BE2C (cell line): ENCODE results near the gene SYNPO2.

Source experiments
- DNase-seq: peaks from one replicate; pipeline ENCODE4 v3.0.0-alpha.2; 2020
- H3K27me3 ChIP-seq: fragments of 250-450 bp; sonication (Bioruptor Pico); 2 replicates; pipeline ENCODE4 v1.5.1; 2020; ENCODE audit warnings: mild to moderate bottlenecking
- H3K36me3 ChIP-seq: fragments of 250-450 bp; sonication (Bioruptor Pico); 2 replicates; pipeline ENCODE4 v1.5.1; 2020; ENCODE audit warnings: mild to moderate bottlenecking
- H3K4me1 ChIP-seq: fragments of 250-450 bp; sonication (Bioruptor Pico); 2 replicates; pipeline ENCODE4 v1.5.1; 2020
- H3K4me3 ChIP-seq: 2 replicates; pipeline ENCODE4 v1.5.1; 2011; ENCODE audit warnings: low read depth, low read length
- H3K9me3 ChIP-seq: fragments of 250-450 bp; sonication (Bioruptor Pico); 2 replicates; pipeline ENCODE4 v1.5.1; 2020
- TF ChIP-seq, protein P1 (sequence below): IDR thresholded peaks from 2 replicates; pipeline ENCODE4 v1.5.1; 2012; ENCODE audit warnings: mild to moderate bottlenecking, low read depth, low read length

SYNPO2 gene

DNA sequence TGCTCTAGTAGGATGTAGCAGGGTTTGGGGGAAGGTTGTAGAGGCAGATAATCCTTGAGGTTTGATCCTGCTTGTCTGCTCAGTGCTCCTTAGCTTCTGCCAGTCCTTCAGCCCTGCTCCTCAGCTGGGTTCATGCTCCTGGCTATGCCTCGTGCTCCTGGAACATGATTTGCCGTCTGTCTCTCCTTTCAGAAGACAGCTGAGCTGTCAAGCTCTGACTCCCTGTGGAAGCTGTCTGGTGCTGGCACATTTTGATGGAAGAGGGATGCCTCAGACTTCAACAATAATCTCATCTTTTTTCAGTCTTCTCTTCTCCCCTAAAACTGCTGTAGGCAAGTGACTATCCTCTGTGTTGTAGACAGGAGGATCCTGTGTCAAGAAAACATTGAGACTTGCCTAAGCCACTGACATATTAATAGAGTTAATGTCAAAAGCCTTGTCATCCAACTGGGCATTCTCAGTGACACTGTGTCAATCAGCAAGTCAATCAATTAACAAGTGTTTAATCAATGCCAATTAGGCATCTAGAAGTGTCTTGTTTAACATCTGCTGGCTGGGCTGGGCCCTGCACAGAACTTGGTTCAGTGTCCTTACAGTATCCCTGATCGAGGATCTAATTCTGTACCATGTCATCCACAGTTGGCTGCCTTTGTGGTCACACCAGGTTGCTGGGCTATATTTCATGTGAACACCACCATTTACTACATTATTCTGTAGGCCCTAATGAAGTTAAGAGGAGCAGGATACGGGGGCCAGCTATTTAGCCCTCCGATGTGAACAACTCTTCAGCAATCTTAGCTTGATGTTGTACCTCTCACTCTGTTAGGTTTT is 96.7 kb downstream of the SYNPO2 start:
- DNase-seq, result no peak
- Histone ChIP-seq H3K4me3 (no peak overlapping the region), H3K36me3 (peaks cover 59% of the 10 kb centered on the region), H3K4me1 (peaks cover 56% of the 10 kb centered on the region), H3K27me3 (no peaks in the 10 kb centered on the region), H3K9me3 (no peaks in the 10 kb centered on the region)
- TF ChIP-seq, protein P1, sequence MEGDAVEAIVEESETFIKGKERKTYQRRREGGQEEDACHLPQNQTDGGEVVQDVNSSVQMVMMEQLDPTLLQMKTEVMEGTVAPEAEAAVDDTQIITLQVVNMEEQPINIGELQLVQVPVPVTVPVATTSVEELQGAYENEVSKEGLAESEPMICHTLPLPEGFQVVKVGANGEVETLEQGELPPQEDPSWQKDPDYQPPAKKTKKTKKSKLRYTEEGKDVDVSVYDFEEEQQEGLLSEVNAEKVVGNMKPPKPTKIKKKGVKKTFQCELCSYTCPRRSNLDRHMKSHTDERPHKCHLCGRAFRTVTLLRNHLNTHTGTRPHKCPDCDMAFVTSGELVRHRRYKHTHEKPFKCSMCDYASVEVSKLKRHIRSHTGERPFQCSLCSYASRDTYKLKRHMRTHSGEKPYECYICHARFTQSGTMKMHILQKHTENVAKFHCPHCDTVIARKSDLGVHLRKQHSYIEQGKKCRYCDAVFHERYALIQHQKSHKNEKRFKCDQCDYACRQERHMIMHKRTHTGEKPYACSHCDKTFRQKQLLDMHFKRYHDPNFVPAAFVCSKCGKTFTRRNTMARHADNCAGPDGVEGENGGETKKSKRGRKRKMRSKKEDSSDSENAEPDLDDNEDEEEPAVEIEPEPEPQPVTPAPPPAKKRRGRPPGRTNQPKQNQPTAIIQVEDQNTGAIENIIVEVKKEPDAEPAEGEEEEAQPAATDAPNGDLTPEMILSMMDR, result no peak

DNA sequence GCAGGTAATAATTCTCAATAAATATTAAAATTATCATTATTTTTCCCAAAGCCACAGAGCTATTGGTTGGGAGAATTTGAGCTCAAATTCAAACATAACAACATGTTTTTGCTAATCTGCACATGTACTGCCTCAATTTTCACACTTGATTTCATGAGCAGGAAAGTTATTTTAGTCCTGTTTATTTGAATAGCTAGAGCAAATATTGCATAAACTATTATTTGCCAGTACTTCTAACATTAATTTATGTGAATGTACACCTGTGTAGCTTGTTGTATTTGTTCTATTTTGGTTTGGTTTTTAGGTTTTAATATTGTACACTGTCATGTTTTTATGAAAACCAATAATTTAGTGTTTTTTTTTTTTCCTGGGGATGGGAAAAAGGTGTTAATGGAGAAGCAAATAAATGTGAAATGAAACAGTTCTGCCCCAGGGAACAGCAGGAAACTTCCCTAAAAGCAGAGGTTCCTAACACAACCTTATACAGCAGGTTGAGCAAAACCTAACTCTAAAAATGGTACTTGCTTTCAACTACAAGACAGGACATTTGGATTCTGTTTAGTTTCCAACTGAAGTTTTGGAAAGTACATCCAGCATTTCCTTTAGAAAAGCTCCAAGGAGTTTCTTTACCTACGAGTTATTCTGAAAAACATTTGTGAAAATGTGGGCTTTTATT is 99.4 kb downstream of the SYNPO2 start:
- Histone ChIP-seq H3K4me1 (peaks cover 42% of the 10 kb centered on the region), H3K27me3 (no peaks in the 10 kb centered on the region), H3K9me3 (no peaks in the 10 kb centered on the region), H3K4me3 (no peak overlapping the region), H3K36me3 (peaks cover 64% of the 10 kb centered on the region)
- no peak for DNase-seq
- TF ChIP-seq, protein P1, result no peak

DNA sequence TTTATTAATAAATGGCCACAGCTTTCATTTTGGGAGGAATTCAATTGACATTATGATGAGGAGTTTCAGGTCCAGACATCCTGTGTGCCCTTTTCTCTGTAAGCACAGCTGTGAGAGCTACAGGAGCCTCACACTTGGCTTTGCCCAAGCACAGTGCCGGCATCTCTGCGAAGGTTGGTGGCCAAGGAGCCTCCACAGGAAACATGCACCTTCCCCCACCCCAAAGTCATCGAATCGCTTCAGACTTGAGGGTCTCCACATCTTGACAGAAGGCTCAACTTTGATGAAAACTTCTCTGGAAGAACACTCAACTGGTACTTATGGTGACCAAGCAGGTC is 100.0 kb downstream of the SYNPO2 start:
- DNase-seq, result no peak
- Histone ChIP-seq H3K9me3 (no peaks in the 10 kb centered on the region), H3K4me1 (peaks cover 38% of the 10 kb centered on the region), H3K4me3 (no peak overlapping the region), H3K36me3 (peaks cover 63% of the 10 kb centered on the region), H3K27me3 (no peaks in the 10 kb centered on the region)
- TF ChIP-seq, protein P1, result no peak

DNA sequence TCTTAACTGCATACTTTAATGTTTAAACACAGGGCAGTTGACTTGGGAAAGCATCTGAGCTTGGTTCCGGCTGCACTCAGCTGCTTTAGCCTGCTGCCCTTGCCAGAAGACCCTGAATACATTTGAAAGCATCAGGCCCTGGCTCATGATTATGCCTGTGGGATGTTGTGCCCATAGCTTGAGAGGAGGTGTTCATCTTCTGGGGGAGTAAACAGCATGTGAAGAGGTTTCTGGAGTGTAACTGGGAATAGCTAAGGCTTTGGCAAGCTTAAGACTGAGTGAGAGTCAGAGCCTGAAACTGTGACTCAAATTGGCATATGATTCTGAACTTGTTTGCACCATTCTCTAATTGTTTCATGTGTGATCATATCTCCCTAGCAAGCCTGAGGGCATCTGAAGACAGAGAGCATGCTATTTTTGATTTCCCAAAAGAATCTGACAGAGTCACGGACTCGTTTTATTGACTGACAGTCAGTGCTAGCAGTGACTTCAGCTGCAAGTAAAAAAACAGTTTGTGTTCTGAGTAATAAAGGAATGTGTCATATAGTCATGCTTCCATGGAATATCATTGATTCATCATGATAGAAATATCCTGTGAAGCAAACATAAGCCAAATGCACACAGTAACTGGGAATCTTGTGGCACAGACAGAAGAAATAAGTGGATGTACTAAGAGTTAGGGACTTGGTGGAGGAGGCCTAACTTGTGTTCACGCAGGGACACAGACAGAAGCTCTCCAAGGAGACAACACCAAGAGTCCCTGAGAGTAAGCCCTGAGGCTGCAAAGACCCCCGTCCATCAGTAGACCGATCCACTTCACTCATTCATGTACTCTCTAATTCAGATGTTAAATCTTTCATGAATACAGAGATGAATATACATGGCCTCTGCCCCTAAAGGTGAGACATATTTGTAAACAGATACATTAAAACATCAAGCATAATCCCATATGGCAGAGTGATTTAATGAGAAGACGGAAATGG is 100.7 kb downstream of the SYNPO2 start:
- no peaks in the 10 kb centered on the region for H3K27me3 ChIP-seq
- H3K4me1 ChIP-seq, result peaks cover 38% of the 10 kb centered on the region
- peaks cover 61% of the 10 kb centered on the region for H3K36me3 ChIP-seq
- DNase-seq, result no peak
- H3K4me3 ChIP-seq, result no peak overlapping the region
- H3K9me3 ChIP-seq, result no peaks in the 10 kb centered on the region
- TF ChIP-seq, protein P1, result no peak

DNA sequence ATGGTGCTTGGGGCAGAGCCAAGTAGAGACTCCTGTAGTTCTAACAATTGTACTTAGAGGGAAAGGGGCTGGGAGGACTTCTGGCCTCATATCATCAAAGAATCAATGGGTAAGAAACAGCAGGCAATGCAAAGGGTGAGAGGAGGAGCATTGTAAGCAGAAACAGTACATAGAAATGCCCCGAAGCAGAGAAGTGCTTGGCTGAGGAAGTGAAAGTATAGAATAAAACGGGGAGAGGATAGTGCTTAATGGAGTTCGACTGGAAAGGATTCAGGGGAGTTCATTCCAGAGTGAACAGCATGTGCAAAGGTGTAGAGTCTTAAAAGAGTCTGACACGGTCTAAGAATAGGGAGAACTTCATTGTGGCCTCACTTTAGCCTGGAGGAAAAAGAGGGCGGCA is 103.0 kb downstream of the SYNPO2 start:
- peaks cover 46% of the 10 kb centered on the region for H3K36me3 ChIP-seq
- H3K27me3 ChIP-seq, result no peaks in the 10 kb centered on the region
- no peaks in the 10 kb centered on the region for H3K9me3 ChIP-seq
- no peak overlapping the region for H3K4me3 ChIP-seq
- DNase-seq, result no peak
- TF ChIP-seq, protein P1, result no peak
- H3K4me1 ChIP-seq, result peaks cover 20% of the 10 kb centered on the region
